GM18517 (cell line): ENCODE measurements around the gene OR10AD1.

Source experiments
- ATAC-seq: cut with Tn5 transposase; IDR thresholded peaks from one replicate; pipeline ENCODE4 v1.9.1; 2021; ENCODE audit warnings: mild to moderate bottlenecking, moderate library complexity; ENCODE audit not compliant: unreplicated experiment

Gene OR10AD1

DNA sequence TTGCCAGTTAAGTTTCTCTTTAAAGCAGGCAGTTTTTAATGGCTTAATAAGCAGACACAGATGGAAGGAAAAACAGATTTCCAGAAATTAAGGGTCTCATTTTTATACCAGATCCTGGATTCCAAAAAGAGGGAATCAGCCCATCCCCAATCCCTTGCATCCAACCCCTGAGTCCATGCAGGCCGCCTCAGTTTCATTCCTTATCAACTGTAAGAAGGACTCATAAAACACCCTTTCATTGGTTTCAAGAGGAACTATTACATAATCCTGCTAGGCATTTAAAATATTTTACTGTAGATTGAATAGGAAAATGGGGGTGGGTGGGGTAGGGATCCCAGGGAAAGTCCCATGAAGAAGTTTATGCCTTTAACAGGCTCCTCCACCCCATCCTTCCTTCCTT is 10.2 kb downstream of the OR10AD1 start:
- ATAC-seq = no peak

DNA sequence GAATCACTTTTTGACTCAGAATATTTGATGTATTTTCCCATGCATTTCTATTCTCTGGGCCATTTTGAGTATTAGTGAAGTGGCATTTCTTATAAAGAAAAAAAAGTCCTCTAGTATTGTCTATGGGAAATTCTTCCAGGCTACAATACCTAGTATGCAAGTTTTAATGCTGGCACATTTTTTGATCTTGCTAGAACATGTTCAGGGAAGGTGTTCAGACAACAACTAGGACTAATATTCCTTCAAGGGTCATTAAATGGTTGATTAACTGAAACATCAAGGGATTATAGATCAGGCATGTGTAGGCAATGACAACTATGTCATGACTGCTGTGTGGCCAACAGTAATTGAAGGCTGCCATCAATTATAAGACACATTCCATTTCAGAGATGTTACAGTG is 12.0 kb downstream of the OR10AD1 start:
- ATAC-seq = no peak

DNA sequence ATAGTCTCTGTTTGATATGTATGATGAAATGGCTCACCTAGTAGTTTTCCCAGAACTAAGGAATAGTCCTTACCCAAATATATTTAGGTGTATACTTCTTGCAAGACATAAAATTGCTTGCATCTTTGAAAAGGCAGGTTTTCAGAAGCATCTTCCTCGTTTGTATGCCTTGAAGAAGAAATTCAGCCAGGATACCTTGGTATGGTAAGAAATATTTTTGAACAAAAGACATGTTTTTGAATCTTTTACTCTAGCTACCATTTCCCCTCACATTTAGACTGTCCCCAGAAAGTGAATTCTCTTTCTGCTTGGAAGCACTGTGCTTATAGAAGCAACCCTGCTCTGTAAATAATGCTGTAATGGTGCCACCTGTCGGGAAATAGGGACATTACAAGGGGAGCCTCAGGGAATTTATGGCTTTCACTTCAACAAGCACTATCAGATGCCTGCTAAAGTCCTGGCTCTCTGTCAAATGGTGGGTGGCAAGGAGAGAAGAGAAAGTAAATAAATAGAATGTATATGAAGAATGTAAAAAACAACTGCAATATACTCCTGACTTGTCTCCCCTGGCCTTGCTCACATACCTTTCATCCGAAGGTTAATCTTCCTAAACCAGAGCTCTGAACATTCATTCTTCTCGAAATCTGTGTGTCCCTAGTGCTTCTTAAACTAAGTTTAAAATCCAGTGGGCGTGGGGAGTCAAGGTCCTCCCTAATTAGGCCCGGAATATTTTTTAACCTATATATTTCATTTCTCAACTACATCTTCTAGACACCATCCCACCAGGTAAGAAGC is 13.6 kb downstream of the OR10AD1 start:
- peak; percentile 77 for ATAC-seq

DNA sequence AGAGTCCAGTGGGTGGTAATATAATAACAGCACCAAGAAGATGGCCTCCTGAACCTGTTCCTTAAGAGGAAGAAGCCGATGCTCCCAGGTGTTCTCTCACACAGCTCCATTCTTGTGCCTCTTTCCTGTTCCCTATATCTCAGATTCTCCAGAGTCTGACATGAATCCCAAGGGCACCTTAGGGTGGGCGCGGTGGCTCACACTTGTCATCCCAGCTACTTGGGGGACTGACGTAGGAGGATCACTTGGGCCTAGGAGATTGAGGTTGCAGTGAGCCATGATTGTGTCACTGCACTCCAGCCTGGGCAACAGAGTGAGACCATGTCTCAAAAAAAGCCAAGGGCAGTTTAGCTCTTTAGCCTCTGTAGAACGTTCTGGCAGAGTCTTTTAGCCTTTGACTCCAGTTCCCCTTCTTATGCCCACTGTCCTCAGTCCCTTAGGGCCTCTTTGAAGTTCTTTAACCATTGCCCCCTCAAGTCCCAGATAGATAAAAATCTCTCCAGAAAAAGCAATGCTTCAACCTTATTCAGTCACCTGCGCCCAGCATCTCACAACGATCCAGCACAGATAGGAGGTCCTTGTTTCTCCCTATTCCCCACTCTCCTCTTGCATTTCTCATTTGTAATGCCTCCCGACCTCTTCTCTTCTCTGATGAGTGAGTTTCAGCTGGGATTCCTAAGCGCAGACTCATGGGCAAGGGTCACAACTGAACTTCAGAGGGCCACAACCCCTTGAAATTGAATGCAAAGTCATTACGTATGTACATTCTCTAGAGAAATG is 15.0 kb downstream of the OR10AD1 start:
- ATAC-seq = no peak

DNA sequence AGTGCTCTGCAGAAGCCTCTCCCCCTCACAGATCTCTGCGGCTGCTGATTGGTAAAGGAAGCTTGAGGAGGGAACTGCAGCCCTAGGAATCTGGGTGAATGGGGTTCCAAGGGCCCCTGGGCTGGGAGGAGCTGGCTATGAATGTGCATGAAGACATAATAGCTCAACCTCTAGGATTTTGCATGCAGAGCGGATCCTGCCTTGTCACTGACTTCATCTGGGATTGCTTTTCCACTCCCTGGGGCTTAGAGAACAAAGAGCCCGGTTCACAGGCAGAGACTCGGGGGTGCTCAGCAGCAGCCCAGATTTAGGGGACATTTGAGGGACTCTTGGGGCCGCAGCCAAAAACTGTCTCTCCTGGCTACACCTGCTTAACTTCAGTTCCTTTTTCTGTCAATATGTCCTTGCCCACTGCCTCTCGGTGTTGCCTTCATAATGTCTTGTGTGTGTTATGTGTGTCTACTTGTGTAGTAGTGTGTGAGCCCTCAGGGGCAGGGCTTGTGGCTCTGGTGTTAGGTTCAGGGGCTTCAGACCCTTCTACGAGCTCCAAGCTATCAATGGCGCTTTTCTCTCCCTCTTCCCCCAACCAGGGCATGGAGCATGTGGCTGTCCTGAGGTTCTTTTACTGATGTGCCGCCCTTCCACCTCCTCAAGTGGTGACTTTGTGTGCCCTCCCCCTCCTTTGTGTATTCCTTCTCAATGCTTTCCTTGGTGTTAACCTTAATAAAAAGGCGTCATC is 17.7 kb downstream of the OR10AD1 start:
- no peak for ATAC-seq

DNA sequence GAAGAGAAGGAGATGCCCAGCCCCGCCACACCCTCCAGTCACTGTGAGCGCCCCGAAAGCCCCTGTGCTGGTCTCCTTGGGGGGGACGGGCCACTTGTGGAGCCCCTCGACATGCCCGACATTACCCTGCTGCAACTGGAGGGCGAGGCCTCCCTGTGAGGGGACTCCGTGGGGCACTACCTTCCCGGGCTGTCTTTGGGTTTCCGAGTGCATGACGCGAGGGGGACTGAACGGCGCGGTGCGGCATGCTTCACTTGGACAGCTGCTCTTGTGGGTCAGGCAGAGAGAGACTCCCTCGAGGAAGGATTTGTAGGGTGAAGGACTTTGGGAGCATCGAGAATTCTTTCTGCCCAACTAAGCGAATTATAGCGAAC is 18.6 kb downstream of the OR10AD1 start:
- ATAC-seq = no peak

DNA sequence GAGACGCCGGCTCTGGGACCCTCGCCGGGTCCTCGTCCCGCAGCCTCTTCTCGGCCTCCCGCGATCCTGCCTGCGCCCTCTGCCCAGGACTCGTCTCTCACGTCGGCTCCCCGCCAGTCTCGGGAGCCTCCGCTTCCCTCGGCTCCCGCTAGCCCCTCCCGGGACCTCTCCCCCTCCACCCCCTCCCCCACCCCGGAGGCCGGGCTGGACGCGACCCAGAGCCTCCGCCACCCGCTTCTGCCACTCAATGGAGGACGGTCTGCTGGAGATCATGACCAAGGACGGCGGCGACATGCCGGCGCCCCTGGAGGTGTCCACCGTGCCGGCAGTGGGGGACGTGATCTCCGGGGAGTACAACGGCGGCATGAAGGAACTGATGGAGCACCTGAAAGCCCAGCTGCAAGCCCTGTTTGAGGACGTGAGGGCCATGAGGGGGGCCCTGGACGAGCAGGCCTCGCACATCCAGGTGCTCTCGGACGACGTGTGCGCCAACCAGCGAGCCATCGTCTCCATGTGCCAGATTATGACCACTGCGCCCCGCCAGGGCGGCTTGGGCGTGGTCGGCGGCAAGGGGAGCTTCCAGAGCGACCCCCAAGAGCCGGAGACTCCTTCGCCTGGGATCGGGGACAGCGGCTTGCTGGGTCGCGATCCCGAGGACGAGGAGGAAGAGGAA is 19.1 kb downstream of the OR10AD1 start:
- no peak for ATAC-seq

DNA sequence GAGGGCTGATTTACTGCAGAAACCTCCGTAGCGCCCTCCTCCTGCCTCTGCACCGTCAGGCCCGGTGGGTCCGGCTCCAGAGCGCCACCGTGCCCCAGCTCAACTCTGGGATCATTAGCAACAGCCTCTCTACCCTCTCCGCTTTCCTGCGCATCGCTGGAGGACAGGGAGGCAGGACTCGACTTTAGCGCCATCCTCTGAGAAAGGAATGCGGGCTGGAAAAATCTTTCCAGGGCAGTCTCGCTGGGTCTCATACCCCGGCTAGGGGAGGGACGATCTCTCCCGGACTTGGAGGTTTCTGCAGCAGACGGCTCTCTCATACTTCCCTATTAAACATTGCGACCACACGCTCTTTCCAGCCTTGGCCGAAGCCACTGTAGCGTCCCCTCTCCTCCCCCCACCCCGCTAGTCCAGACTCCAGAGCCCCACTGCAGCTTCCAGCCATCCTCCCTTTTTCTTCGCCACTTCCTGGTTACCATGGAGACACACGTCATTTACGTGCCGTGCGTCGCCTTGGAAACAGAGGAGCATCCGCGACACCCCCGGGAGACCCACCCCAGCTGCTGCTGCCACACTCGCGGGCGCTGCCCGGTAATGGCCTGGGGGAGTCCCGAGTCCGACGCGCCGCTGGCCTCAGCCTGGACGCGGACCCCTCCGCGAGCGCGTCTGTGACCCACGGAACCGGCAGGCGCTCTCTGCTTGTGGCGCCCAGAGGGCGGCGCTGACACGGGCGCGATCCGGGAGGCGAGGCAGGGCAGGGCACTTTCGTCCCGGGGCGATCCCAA is 19.8 kb downstream of the OR10AD1 start, which contains the start of gene CCDC184:
TSS of gene CCDC184 (plus strand) at position 554 of the 785 bp plus-strand sequence. CDS start 479 bp downstream, outside the sequence.
- ATAC-seq = peak; percentile 75

DNA sequence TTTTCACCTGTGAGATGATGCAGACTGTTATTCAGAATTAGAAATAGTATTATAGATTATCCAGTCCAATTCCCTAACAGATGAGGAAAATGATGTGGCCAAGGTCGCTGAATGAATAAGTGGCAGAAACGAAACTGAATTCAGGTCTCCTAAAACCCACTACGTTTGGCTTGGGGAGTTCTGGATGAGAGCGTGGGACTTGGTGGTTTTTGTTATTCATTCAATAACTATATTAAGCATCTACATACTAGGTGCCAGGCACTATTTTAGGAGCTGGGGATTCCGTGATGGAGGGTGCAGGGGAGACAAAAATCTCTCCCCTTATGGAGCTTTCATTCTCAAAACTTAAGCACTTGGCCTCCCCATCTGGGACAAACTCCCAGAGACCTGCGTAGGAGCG is 20.5 kb downstream of the OR10AD1 start:
- peak; percentile 11 for ATAC-seq

DNA sequence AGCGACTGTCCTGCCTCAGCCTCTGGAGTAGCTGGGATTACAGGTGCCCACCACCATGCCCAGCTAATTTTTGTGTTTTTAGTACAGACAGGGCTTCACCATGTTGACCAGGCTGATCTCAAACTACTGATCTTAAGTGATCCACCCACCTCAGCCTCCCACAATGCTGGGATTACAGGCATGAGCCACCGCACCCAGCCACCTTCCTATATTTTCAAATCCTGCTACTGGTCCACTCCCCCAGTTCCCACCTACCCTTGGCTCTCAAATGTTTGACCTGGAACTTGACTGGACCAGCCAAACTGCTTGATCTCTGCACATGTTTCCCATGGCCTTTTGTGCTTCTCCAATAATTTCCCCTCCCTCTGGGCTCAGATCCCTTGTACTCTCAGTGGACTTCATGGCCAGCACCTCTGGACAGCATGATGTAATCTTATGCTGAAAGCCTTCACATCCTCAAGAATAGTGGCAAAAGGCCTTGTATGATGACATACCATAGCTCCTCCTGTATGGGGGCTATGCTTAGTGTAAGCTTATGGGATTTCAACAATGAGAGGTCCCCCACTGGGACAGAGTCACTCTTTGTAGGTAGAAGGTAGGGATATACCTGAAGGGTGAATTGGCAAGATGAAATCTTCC is 22.1 kb downstream of the OR10AD1 start:
- no peak for ATAC-seq

DNA sequence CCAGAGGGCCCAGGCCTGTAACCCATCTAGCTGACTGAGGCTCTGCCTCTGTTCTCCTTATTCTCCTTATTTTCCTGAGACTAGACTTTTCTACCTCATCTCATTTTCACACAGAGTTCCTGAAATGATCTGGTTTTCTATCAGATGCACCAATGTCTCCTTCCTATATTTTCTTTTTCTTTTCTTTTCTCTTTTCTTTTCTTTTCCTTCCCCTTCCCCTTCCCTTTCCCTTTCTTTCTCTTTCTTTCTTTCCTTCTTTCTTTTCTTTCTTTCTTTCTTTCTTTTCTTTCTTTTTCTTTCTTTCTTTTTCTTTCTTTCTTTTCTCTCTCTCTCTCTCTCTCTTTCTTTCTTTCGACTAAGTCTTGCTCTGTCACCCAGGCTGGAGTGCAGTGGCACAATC is 22.7 kb downstream of the OR10AD1 start:
- no peak for ATAC-seq

DNA sequence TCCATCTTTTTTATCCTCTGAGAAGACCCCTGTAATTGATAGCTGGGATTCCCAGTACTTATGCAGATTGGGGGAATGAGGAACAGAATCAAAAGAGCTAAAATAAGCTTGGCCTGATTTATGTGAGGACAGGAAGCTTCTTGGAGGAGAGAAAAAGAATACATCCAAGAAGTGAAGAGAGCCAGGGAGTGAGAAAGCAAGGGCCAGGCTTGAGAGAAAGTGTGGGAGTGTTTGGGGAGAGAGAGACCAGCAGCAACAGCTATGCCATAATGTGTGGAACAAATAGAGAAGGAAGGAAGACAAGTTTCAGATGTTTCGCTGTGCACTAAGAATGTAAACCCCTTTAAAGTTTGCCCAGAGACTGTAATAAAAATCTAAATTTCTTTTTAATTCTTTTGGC is 23.6 kb downstream of the OR10AD1 start:
- ATAC-seq = no peak

DNA sequence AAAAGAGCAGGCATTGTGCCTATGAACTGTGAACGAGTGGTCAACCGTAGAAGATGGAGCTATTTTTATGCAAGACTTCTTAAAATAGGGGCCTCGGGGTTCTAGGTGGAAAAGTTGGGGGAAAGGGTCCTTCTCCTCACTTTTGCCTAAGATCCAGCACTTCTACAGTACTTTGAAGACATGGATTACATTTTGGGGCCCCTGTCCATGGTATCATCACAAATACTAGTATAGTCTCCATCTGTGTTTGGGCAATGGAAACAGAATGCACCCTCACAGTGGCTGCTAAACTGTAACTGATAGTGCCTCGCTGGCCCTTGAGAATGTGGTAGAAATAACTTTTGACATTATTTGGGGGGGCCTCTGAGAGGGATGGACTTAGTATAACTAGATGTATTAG is 25.1 kb downstream of the OR10AD1 start:
- no peak for ATAC-seq

DNA sequence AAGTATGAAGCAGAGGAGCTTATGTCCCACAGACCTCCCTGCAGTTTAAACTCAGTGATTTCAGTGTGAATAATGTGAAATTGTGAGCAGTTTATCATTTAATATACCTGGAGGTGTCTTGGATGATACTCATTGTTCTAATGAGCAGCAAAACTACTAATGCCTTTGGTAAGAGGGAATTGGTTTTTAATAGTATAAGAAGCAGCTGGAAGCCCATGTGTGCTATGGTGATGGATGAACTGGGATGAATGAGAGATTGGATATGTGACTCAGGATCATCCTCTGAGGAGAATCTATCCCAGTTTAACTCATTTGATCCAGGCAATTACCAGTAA is 26.7 kb downstream of the OR10AD1 start:
- ATAC-seq = no peak

DNA sequence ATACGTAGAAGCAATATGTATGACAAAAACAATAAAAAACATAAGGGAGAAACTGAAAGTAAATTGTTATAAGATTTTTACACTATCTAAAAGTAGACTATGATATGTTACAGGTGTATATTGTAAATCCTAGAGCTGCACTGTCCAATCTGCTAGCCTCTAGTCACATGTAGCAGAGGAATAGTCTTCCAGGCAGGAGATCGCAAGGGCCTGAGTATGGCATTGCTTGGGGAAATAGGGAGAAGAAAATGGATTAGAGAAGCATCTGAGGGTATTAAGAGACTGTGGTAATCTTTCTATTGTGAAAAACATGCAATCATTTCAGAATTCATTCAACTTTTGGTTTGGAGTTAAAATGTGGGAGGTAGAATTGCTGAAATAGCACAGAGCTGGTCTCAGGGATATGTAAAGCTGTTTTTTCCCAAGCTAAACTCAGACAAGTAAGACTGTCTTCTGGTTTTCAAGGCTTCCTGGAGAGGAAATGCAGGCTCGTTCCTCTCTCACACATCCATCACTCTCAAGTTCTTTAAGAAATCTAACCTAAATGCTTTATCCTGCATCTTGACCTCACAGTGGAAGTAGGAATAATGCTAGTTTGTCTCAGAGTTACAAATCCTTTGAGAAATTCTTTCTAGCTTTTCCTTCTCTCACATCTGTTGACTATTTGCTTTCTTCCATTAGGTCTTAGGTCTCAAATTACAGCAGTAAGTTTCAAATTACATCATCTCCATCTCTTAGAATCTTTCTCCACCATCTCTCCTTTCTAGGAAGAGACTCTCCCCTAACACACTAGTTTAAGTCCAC is 27.3 kb downstream of the OR10AD1 start:
- no peak for ATAC-seq

DNA sequence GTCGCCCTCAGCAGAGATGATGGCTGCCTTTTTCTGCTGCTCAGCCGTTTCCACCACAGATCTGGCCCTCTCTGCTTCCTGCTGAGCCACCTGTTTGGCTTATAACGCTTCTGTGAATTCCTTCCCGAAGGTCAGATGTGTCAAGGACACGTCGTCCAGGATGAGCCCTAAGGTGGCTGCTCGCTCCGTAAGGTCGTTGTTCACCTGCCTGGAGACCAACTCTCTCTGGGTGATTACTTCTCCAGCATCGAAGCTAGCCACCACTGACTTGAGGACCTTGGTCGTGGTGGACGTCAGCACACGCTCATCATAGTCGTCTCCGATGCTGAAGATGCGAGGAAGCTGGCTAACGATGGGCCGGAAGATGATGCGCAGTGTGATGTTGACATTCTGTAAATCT is 34.1 kb downstream of the OR10AD1 start:
- no peak for ATAC-seq

DNA sequence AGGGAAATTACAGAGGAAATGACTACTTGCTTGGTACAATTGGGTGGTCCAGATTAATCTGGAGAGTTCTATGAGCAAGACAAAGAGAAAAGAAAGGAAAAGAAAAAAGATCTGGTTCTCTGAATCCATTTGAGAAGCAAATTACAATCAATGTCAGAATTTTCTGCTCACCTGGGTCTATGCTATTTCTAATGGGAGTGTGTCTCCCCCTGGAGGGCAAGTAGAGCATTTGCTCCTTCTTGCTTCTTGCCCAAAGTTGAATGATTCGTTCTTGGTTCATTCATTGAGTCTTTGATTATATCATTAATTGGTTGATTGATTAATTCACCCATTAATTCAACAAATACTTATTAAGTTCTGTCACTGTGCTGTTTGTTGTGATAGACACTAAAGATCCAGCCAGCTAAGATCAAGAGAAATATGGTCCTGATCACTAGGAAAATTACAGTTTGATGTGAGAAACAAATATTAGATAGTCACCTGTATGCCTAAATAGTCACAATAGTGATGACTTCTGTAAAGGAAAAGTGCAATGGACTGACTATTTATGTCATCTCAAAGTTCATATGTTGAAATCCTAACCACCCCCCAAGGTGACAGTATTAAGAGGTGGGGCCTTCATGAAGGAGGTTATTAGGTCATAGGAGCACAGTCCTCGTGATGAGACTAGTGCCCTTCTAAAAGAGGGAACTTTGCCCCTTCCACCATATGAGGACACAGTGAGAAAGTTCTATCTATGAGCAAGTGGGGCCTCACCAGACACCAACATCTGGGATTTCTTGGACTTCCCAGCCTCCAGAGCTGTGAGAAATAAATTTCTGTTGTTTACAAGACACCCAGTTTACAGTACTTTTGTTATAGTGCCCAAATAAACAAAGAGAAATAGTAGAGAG is 37.8 kb downstream of the OR10AD1 start:
- peak; percentile 66 for ATAC-seq

DNA sequence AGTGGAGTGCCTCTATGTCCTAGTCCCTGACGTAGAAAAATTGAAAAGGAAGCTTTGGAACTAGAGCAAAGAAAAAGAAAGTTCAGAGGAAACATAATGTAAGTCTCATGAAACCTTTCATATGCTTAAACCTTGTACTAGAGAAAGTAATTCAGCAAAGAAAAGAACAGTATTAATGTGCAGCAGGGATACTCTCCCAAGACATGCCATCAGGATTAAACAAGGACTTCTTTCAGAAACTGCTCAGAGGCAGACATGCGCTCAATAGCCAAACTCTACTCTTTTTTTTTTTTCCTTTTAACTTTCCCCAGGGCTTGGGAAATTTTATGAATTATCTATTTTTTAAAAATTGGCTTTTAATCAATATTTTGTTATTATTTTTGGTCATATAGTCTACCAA is 38.6 kb downstream of the OR10AD1 start:
- ATAC-seq = no peak
